HG02981 (cell line): ENCODE data around the gene VTI1A.
A peak's percentile ranks its signal among the peaks of the same experiment; 100 is the strongest.
"Not testable (repeated sequence)": the region's sequence is repeated elsewhere in the genome, so short reads cannot be mapped to it uniquely, and the experiment has no call there.

ENCODE experiments used
- ATAC-seq: cut with Tn5 transposase; IDR thresholded peaks from one replicate; pipeline ENCODE4 v1.9.1; 2021; ENCODE audit warnings: mild to moderate bottlenecking, moderate library complexity; ENCODE audit not compliant: unreplicated experiment

Gene VTI1A

GRCh38 chr10:112713411-112713810 is 266.4 kb downstream of the VTI1A start:
- ATAC-seq = no peak

- no peak for ATAC-seq
Measured at GRCh38 chr10:112715581-112715980, 268.6 kb downstream of the VTI1A start.

DNA sequence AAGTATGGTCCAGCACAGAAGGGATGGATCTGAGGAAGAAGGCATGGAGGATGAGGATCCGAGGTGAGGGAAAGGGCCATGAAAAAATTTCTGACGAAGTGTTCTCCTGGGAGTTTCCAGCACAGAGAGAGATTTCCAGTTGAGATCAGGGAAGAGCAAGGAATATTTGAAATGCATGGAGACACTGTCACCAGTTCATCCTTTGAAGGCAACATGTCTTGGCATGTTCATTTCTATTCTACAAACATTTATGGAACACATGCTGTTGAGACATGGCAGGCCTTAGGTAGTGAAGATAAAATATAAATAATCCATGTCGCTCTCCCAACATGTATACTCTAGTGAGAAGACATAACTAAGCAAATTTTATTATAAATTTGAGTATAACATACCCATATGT is 269.1 kb downstream of the VTI1A start:
- no peak for ATAC-seq

DNA sequence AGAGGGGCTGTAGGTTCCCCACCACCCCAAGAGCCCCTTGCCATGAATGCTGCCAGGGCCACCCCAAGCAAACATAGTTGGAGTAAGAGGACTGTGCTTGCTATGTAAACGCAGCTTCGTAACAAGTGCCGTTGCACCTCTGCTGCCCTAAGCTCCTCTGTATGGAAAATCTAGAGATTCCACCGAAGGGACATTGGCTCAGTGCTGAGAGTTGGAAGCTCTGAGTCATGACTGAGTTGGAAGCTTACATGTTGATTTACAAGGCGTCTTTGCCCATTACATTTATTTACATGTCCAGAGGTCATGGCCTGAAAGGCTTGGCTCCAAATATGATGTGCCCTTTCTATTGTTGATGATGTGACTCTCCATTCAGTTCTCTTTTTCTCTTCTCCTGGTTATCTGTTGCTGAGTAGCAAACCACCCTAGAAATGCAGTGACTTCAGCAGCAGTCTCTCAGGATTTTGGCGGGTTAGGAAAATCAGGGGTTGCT is 270.0 kb downstream of the VTI1A start:
- no peak for ATAC-seq

DNA sequence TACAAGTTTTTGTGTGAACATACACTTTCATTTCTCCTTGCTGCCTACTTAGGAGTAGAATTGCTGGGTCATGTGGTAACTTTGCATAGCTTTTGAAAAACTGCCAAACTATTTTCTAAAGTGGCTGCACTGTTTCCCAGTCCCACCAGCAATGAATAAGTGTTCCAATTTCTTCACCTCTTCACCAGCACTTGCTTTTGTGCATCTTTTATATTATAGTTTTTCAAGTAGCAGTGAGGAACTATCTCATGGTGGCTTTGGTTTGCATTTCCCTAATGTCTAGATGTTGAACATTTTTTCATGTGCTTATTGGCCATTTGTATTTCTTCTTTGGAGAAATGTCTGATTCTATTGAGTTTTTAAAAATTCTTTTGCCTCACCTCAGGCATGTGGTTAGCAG is 273.2 kb downstream of the VTI1A start:
- ATAC-seq = no peak

DNA sequence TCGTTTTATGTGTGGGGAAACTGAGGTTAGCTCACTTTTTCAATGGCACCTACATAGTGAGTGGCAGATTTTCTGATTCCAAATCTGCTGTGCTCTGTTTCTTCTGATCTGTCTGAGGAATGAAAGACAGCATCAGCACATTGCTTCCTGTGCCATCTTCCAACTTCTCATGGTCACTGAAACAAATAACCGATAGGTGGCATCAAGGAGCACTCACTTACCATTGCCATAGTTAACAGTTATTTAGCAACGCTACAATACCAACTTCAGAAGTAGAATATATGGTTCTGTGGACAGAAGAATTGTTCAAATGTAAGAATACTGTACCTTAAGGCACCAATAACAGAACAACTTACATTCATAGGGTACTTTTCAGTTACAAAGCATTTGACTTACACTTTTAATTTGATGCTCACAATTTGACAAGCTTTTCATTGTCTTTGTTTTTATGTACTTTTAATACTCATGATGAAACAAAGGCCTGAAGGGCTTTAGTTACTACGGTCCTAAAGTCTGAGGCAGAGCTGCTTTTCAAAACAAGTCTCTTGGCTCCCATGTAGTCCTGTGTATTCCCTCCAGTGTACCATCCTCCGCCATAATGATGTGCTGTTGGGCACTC is 274.2 kb downstream of the VTI1A start:
- peak; percentile 73 for ATAC-seq

DNA sequence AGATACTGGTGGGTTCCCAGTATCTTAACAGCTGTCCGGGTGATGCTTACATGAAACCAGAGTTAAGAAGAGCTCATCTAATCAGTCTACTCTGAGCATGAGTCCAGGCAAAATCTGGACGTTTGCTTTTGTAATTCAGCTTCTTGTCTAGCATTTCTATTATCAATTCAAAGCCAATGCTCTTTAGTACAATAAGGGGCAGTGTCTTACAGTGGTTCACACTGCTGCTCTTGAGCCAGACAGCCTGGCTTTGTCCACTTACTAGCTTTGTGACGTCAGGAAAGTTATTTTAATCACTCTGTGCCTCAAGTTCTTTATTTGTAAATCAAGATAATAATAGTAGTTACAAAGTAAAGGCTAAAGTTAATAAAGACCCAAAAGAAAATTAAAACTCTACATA is 275.7 kb downstream of the VTI1A start:
- no peak for ATAC-seq

- no peak for ATAC-seq
Measured at GRCh38 chr10:112723876-112724275, 276.9 kb downstream of the VTI1A start.

- no peak for ATAC-seq
Measured at GRCh38 chr10:112724404-112724991, 277.5 kb downstream of the VTI1A start.

GRCh38 chr10:112728118-112728883 is 281.3 kb downstream of the VTI1A start:
- no peak for ATAC-seq

DNA sequence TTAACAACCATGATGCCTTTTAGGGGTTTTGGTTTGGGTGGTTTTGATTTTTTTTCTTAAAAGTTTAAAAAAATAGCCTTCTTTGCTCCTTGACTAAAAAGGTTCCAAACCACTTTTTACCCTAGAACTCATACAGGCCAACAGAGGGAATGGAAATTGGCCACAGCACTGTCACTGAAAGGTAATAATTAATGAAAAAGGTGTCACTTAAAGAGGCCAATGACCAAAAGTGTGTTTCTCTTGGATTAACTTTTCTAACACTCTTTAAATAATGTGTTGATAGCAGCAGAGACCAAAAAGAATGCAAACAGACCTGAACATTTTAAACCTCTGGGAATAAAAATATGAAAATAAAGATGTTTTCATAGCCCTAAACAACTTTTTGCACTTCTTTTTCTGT is 282.0 kb downstream of the VTI1A start:
- no peak for ATAC-seq

- ATAC-seq = not testable (repeated sequence)
Measured at GRCh38 chr10:112731450-112731849, 284.4 kb downstream of the VTI1A start.

DNA sequence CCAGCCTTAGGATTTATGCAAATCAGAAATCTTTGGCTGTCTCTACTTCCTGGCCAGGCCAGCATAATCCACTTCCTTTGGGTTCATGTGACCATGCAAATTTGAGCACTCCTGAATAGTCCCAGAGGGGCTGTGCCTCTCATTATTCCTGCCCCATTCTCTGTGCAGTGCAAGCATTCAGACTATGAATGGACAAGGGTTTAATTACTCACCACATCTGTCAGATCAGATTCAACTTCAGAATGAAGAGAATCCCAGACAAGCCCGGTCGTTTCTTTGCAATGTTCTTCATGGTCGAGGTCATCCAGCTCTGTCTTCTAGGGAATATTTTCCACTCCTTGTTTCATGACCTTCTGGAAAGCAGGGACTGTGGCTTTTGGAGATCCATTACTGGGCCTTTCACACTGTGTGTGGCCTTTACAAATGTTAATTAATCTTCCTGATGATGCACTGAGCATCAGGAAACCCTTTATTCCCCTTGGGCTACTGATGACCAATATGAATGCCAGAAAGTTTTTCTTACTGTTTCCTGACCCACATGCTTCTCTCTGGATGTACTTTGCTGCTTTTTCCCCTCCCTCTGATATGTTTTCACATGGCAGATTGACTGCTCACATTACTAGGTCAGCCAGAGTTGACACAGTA is 285.4 kb downstream of the VTI1A start:
- no peak for ATAC-seq

DNA sequence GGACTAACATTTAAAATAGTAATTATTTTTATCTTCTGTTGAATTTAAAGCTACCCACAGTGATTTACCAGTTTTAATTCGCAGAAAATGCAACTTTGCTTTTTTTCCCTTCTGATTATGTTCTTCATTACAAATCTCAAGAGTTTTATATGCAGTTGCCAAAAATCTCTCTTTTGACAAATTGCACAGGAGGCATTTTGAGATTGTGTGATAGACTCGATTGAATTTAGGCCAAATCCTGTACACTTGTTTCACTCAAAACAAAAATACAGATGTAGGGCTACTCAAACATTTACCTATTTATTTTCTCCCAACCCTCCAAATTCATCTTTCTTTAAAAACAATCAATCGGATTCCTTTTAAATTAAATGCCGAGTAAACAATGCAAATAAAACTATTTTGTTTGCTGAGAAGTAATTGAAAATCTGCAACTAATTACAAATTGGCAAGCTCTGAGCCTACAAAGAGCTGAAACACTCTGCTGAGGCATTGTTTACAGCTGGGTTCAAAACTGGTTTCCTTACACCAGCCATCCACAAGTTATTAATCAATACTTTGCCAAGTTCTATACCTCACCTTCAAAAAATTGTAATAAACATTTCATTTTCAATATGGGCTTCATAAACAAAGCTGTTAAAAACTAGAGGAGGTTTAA is 288.2 kb downstream of the VTI1A start:
- ATAC-seq = no peak

GRCh38 chr10:112738606-112739591 is 291.9 kb downstream of the VTI1A start:
- no peak for ATAC-seq

DNA sequence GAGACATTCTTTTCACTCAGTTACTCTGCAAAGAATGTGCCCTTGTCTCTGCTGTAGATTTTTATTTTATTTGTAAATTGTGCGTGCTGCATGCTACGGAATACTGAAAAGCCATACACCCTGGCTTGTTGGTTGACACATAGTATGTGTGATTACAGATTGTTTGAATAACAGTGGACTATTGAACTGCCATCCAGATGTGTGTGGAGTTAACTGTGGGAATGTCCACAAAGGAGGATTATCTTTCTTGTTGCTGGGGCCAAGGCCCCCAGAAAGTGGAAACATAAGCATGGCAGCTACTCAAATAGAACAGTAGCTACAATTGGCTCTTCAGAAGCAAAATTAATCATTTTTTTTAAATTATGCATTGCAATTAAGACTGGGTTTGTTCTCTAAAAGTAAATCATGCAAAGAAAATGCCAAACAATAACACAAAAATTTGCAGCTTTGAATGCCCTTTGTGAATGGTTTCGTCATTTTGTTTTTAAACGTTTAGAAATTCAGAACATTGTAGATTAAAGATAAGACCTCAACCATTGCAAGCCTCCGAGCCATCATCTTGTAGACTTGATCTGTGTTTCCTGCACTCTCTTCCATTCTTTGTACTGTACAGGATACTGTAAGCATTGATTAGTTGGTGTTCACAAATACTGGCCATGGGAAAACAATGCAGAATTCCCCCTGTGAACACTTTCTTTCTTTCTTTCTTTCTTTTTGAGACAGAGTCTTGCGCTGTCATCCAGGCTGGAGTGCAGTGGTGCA is 292.8 kb downstream of the VTI1A start:
- no peak for ATAC-seq

GRCh38 chr10:112741830-112742402 is 294.9 kb downstream of the VTI1A start:
- no peak for ATAC-seq

- no peak for ATAC-seq
Measured at GRCh38 chr10:112744181-112745096, 297.4 kb downstream of the VTI1A start.
